Tongue (tissue), 2 donors: ENCODE measurements around the gene ADRA1B. TPM values are rescaled to one million over a fixed set of nuclear protein-coding genes. Genes with fewer than 3 reads are reported as not detected.

Experiments used
- DNase-seq: peaks from one replicate; pipeline ENCODE4 v3.0.0-alpha.2; 2015
- total RNA-seq: library from RNA; depleted of rRNA; stranded (reverse); fragments of >200 nt; gene quantifications from one replicate; pipeline ENCODE4 v1.2.3, GENCODE V29; 2014

The ADRA1B gene
- total RNA-seq, 1 donor from 2014 or later, result 0.51 TPM

GRCh38 chr5:159901772-159902171 lies 14.5 kb upstream of the ADRA1B start:
- no peak for DNase-seq

DNA sequence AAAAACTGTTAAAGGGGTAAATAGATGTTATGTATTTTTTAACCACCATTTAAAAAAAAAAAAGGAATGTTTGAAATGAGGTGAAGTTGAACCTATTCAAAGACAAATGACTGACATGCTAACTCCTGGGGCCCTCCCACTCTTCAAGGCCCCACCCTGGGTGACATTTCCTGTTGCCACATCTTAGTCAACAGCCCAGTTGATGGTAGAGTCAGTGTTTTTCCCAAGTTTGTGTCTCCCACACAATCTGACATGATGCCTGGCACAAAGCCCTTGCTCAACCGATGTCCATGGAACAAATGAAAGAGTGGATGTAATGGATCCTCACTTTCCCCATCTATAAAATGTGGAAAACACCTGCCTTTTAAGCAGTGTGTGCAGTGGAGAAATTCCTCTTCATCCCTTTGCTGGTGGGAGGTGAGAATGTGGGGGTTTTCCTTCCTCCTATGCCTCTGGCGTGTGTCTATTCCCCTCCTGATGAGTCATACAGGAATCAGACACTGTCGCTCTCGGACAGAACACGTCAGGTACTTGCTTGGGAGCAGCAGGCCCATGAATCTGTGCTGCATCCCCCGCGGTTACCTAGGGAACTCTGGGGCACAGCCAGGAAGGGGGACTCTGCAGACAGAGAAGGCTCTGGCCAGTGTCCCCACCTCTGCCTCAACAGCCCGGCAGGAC lies 13.7 kb upstream of the ADRA1B start:
- no peak for DNase-seq

GRCh38 chr5:159903131-159903530 lies 13.2 kb upstream of the ADRA1B start:
- DNase-seq, result no peak

- DNase-seq, result no peak
These were observed 11.4 kb upstream of the ADRA1B start for GRCh38 chr5:159904874-159905273.

GRCh38 chr5:159905496-159905895 lies 10.8 kb upstream of the ADRA1B start:
- no peak for DNase-seq

DNA sequence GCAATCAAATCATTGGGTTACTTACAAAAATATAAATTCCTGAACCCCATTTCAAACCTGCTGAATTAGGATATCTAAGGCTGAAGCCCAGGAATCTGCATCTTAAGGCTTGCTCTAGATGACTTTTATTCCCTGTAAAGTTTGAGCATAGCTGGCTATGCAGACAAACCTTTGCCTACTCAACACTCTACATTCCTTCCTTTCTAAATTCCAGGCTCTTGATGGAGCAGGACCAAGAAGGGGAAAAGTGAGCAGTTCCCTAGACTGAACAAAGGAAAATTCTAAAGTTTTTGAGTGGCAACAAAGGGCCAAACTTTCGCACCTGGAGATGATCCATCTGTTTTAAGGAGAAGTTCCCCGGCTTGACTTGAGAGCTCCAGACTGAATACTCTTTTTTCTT lies 9.8 kb upstream of the ADRA1B start:
- no peak for DNase-seq

GRCh38 chr5:159906943-159907342 lies 9.3 kb upstream of the ADRA1B start:
- DNase-seq, result no peak

- DNase-seq, result no peak
These were observed 8.3 kb upstream of the ADRA1B start for GRCh38 chr5:159907689-159908590.

DNA sequence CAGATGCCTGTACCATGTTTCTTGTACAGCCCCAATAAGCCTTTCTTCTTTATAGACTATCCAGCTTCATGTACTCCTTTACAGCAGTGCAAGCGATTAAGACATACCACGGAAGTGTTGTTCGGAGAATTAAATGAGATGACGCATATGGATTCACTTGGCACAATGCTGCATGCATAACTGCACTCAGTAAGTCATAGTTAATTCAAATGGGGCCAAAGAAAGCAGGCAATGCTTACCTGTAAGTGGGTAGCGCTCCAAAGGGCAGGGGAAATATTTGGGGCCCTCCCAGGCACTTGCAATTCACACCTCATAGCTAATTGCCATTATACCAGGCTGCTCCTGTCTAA lies 7.7 kb upstream of the ADRA1B start:
- DNase-seq, result no peak

DNA sequence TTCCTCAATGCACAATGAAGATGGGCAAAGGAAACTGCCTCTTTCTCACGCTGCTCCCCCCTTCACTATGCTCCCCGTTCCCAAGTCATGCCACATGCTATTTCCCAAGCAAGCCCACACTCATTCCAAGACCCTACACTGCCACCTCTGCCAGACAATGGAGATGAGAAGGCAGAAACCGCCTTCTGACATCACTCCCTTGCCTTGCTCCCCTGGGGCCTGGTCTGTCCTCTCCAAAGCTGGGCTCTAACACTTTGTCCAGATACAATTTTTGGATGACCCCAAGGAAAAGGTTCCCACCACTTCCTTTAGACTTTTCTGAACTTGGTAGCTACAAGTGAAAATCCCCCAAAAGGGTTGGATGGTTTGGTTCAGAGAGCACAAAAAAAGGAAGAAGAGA lies 7.2 kb upstream of the ADRA1B start:
- no peak for DNase-seq

DNA sequence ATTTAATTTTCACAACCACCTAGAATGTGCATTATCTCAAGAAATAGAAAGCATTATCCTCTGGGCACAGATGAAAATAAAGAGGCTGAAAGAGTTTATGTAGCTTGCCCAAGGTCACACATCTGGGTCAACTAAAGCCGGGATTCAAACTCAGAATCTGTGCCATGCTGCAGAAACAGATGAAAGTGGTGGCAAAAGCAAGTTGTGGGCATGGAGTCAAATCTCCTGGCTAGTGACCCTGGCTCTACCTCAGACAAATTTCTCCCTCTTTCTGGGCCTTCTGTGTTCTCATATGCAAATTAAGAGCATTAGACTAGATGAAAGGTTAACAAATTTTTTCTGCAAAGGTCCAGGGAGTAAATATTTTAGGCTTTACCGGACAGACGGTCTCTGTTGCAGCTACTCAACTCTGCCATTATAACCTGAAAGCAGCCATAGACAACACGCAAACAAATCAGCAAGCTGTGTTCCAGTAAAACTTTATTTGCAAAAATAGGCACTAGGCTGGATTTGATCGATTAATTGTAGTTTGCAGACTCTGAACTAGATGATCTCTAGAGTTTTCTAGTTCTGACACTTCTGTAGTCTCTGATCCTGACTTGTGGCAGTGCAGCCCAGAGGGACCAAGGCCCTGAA lies 6.0 kb upstream of the ADRA1B start:
- no peak for DNase-seq

DNA sequence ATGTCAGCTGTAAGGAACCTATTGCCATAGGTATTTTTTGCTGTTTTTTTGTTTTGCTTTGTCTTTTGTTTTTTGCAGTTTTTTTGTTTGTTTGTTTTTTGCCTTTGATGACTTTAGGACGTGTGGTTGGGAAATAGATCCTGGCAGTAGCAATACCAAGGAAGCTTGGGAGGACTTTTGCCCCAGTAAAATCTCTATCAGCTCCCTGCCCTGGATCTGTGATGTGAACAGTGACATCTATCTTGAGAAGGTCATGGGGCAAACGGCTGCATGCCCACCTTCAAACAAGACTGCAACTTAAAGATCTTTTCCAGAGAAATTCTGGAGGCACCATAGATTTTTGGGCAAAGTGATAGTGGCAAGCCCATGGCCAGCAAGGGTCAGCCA lies 5.4 kb upstream of the ADRA1B start:
- DNase-seq, result no peak

DNA sequence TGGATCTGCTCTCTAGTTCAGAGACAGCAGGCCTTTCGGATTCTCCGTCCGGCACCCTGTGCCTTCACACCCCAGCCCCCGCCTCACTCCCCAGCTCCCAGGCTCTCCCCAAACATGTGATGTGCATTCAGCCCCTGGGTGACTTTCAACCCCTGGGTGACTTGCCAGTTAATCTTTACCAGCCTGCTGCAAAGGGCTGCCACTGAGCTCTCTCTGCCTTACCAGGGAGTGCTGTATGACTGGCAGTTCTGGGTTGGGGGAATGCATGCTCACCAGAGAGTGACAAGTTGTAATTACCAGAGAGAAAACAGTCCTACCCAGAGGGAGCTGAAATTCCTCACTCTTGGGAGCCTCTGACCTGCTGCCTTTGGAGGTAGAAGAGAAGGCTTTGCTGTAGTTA lies 4.9 kb upstream of the ADRA1B start:
- no peak for DNase-seq

GRCh38 chr5:159912033-159912800 lies 4.1 kb upstream of the ADRA1B start:
- no peak for DNase-seq

GRCh38 chr5:159913048-159913447 lies 3.2 kb upstream of the ADRA1B start:
- DNase-seq, result no peak

DNA sequence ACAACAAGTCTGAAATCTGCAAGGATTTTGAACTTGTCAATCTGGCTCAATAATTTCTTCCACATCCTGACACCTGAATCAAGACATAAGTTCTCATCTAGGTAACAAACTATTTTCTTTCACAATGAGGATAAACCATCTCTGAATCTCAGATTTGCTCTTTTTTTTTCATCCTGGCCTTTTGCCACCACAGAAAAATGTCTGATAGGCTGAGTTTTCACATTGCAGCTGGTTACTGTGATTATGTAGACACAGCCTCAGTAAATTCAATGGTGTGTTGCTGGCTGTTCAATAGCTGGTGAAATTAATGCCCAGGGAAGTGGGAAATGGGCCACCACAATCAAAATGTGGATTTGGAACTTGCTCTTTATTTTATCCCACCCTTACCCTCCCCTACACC lies 2.8 kb upstream of the ADRA1B start:
- no peak for DNase-seq

- no peak for DNase-seq
These were observed 819 bp downstream of the ADRA1B start for GRCh38 chr5:159916841-159917761.

DNA sequence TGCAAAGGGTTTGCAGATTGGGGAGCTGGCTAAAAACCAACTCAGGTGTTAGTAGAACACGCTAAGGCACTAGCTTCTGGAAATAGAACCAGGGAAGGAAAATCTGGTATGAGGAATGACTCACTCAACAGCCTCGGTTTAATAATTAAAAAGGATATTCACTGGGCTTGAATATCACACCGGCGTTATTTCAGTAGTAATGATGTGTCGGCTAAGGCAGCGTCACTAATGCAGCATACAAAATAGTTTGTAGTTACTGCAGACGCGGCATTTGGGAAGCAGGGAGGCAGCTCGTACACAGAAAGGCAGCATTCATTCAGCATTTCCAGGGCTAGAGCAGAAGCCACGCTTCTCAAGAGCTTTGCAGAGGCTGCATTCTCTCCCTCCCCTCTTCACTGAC lies 1.7 kb downstream of the ADRA1B start:
- no peak for DNase-seq

DNA sequence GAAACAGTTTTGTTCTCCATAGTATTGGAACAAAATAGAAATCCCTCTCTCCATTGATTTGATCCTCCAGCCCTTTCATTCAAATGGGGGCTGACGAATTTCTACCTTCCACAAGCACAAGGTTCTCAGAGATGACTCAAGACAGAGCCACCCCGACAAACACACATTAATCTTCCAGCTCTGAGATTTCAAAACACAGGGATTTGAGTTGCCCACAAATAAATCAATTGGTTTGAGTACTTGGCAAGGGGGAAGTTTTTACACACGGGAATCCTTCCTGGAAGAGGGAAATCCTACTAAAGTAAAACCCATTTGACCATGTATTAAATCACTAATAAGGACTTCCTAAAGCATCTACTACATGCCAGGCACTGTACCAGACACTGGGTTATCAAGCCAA lies 5.4 kb downstream of the ADRA1B start:
- DNase-seq, result no peak

DNA sequence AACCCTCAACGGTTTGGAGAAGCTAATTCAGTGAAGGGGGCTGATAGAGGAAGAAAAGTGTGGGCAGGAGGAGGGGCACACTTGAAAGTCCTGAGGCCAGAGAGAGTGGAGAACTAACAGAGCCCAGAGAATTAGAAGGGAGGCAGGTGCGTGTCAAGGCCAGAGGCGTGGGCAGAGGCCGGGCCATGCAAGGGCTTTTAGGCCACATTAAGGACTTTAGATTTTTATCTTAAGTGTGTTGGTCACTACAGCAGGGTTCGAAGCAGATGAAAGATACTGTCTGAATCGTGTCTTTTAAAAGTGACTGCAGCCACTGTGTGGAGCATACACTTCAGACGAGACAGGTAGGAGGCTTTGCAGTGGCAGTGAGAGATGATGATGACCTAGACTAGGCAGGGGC lies 6.7 kb downstream of the ADRA1B start:
- no peak for DNase-seq

- DNase-seq, result peak; percentile 64
These were observed 12.0 kb downstream of the ADRA1B start for GRCh38 chr5:159928122-159928909.
